Measurements from ENCODE around the gene PKNOX2. TPM values are rescaled to one million over a fixed set of nuclear protein-coding genes. Genes with fewer than 3 reads are reported as not detected.

The PKNOX2 gene
- total RNA-seq, 1 experiment from 2014 or later, result 3.7 TPM

DNA sequence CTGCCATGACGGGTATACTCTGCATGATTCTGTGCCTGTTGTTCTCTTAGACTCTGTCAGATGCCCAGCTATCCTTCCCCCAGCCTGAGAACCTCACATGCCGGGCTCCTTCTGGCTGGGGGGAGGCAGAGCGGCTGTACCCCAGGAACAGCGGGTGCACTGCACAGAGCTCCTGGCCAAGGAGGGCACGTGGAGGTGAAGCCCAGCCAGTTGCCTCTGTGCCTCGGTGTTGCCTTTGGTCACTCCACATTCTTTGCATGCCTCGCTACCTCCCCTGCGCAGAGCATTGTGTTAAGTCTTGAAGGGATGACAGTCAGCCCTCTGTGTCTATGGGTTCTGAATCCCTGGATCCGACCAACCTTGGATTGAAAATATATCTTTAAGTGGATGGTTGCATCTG is 253.8 kb downstream of the PKNOX2 start:
- Mint-ChIP-seq H3K9me3 (peaks cover 3% of the 10 kb centered on the region; the same call in 1 of the 2 replicates), H3K4me1 (peaks cover 9% of the 10 kb centered on the region; the same call in 1 of the 2 replicates), H3K27ac (no peak overlapping the region), H3K27me3 (ENCODE audit: low read depth) (no peaks in the 10 kb centered on the region), H3K36me3 (no peaks in the 10 kb centered on the region), H3K4me3 (no peak overlapping the region)
- ATAC-seq, result peak; percentile 74
- no peak for DNase-seq (ENCODE audit: low spot score)
- ChIA-PET CTCF (interaction anchor here (0.5 to 4.5 kb wide), 6 partner anchors 9 to 328 kb away, joined by 3 to 25 read pairs (median 3); no protein-coding TSS in a partner anchor), POLR2A (no interaction called here)
- TF ChIP-seq GABPB1 (CRISPR knock-in tag; IDR thresholded peaks at IDR 0.05) (no peak), NFATC4 (CRISPR knock-in tag; IDR thresholded peaks at IDR 0.05) (no peak), EMX1 (CRISPR knock-in tag; IDR thresholded peaks at IDR 0.05) (no peak), ZBTB21 (CRISPR knock-in tag; IDR thresholded peaks at IDR 0.05; ENCODE audit: borderline replicate concordance) (no peak), OVOL2 (CRISPR knock-in tag; IDR thresholded peaks at IDR 0.05; ENCODE audit: borderline replicate concordance) (no peak), ZNF317 (CRISPR knock-in tag; IDR thresholded peaks at IDR 0.05; ENCODE audit: borderline replicate concordance, low read depth) (no peak), SMAD3 (CRISPR knock-in tag; IDR thresholded peaks at IDR 0.05; ENCODE audit: borderline replicate concordance) (no peak), FOXJ3 (CRISPR knock-in tag; IDR thresholded peaks at IDR 0.05; ENCODE audit: borderline replicate concordance) (no peak), HMGA2 (CRISPR knock-in tag; IDR thresholded peaks at IDR 0.05) (no peak)

DNA sequence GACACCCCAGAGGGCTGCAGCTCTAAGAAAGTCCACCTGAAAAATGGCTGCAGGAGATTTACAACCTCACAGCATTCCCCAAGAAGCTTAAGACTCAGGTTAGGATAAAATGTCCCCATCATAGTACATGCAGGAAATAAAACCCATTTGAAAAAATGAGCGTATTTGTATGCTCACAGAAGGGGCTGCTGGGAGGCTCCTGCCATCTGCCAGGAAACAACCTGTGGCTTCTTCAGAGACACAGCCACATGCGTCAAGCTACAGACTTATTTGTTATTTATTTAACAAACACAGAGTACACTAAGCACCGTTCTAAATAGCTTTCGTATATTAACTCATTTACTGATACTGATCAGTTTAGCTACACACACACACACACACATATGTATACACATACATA is 258.1 kb downstream of the PKNOX2 start:
- H3K27ac Mint-ChIP-seq, result no peak overlapping the region
- TF ChIP-seq NR3C1 (CRISPR knock-in tag; conservative IDR thresholded peaks at IDR 0.05; ENCODE audit: low read depth) (no peak), SMAD4 (CRISPR knock-in tag; IDR thresholded peaks at IDR 0.05) (no peak), IRF2 (CRISPR knock-in tag; IDR thresholded peaks at IDR 0.05; ENCODE audit: borderline replicate concordance, low read depth) (no peak), ZNF232 (CRISPR knock-in tag; IDR thresholded peaks at IDR 0.05) (no peak)
- TF ChIP-seq, protein P1, sequence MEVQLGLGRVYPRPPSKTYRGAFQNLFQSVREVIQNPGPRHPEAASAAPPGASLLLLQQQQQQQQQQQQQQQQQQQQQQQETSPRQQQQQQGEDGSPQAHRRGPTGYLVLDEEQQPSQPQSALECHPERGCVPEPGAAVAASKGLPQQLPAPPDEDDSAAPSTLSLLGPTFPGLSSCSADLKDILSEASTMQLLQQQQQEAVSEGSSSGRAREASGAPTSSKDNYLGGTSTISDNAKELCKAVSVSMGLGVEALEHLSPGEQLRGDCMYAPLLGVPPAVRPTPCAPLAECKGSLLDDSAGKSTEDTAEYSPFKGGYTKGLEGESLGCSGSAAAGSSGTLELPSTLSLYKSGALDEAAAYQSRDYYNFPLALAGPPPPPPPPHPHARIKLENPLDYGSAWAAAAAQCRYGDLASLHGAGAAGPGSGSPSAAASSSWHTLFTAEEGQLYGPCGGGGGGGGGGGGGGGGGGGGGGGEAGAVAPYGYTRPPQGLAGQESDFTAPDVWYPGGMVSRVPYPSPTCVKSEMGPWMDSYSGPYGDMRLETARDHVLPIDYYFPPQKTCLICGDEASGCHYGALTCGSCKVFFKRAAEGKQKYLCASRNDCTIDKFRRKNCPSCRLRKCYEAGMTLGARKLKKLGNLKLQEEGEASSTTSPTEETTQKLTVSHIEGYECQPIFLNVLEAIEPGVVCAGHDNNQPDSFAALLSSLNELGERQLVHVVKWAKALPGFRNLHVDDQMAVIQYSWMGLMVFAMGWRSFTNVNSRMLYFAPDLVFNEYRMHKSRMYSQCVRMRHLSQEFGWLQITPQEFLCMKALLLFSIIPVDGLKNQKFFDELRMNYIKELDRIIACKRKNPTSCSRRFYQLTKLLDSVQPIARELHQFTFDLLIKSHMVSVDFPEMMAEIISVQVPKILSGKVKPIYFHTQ (CRISPR knock-in tag; IDR thresholded peaks at IDR 0.05), result no peak
- no peaks in the 10 kb centered on the region for H3K27me3 Mint-ChIP-seq (ENCODE audit: low read depth)
- no peak for ATAC-seq
- POLR2A ChIA-PET, result interaction anchor here (1.0 kb wide), 1 partner anchor 12 kb away, joined by 3 read pairs; no protein-coding TSS in a partner anchor
- no peaks in the 10 kb centered on the region for H3K36me3 Mint-ChIP-seq
- no peak for DNase-seq (ENCODE audit: low spot score)
- H3K4me3 Mint-ChIP-seq, result no peak overlapping the region
- CTCF ChIA-PET, result interaction anchor here (0.6 to 2.8 kb wide), 38 partner anchors 8 to 352 kb away, joined by 3 to 60 read pairs (median 6); partner anchors contain the start of genes EI24 and TMEM218
- H3K4me1 Mint-ChIP-seq, result peaks cover 19% of the 10 kb centered on the region
- H3K9me3 Mint-ChIP-seq, result no peaks in the 10 kb centered on the region

DNA sequence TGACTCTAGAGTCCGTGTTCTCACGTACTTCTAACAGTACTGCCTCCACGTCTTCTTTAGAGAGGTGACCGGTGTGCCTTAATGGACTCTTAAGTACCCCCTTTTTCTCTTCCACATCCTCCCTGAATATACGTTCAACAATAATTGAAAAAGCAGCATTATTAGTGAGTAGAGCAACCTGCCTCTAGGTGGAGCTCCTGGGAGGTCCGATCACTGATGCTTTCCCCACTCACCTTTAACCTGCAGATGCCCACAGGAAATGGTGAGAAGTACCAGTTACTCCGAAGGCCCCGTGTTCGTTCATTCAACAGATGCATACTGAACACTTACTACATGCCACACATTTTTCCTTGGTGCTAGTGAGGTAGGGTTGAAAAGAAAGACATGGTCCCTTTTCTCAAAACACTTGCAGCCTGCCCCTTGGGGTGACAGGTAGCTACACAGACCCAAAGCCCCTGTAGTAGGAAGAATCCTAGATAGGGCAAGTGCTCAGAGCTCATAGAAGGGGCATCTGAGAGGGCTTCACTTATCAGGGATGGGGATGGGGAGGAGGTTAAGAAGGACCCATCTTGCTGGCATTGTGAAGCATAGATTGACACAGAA is 258.8 kb downstream of the PKNOX2 start:
- no peak overlapping the region for H3K4me3 Mint-ChIP-seq
- H3K27me3 Mint-ChIP-seq (ENCODE audit: low read depth), result no peaks in the 10 kb centered on the region
- TF ChIP-seq, protein P2, sequence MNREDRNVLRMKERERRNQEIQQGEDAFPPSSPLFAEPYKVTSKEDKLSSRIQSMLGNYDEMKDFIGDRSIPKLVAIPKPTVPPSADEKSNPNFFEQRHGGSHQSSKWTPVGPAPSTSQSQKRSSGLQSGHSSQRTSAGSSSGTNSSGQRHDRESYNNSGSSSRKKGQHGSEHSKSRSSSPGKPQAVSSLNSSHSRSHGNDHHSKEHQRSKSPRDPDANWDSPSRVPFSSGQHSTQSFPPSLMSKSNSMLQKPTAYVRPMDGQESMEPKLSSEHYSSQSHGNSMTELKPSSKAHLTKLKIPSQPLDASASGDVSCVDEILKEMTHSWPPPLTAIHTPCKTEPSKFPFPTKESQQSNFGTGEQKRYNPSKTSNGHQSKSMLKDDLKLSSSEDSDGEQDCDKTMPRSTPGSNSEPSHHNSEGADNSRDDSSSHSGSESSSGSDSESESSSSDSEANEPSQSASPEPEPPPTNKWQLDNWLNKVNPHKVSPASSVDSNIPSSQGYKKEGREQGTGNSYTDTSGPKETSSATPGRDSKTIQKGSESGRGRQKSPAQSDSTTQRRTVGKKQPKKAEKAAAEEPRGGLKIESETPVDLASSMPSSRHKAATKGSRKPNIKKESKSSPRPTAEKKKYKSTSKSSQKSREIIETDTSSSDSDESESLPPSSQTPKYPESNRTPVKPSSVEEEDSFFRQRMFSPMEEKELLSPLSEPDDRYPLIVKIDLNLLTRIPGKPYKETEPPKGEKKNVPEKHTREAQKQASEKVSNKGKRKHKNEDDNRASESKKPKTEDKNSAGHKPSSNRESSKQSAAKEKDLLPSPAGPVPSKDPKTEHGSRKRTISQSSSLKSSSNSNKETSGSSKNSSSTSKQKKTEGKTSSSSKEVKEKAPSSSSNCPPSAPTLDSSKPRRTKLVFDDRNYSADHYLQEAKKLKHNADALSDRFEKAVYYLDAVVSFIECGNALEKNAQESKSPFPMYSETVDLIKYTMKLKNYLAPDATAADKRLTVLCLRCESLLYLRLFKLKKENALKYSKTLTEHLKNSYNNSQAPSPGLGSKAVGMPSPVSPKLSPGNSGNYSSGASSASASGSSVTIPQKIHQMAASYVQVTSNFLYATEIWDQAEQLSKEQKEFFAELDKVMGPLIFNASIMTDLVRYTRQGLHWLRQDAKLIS (CRISPR knock-in tag; IDR thresholded peaks at IDR 0.05; ENCODE audit: borderline replicate concordance), result no peak
- TF ChIP-seq, protein P3, sequence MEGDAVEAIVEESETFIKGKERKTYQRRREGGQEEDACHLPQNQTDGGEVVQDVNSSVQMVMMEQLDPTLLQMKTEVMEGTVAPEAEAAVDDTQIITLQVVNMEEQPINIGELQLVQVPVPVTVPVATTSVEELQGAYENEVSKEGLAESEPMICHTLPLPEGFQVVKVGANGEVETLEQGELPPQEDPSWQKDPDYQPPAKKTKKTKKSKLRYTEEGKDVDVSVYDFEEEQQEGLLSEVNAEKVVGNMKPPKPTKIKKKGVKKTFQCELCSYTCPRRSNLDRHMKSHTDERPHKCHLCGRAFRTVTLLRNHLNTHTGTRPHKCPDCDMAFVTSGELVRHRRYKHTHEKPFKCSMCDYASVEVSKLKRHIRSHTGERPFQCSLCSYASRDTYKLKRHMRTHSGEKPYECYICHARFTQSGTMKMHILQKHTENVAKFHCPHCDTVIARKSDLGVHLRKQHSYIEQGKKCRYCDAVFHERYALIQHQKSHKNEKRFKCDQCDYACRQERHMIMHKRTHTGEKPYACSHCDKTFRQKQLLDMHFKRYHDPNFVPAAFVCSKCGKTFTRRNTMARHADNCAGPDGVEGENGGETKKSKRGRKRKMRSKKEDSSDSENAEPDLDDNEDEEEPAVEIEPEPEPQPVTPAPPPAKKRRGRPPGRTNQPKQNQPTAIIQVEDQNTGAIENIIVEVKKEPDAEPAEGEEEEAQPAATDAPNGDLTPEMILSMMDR (IDR thresholded peaks at IDR 0.05), result 0 out of 2 replicates have a peak, but pooled peaks have one; percentile 17
- no peaks in the 10 kb centered on the region for H3K36me3 Mint-ChIP-seq
- no peak overlapping the region for H3K27ac Mint-ChIP-seq
- ATAC-seq (peak; percentile 79), DNase-seq (ENCODE audit: low spot score) (no peak)
- peaks cover 21% of the 10 kb centered on the region for H3K4me1 Mint-ChIP-seq
- POLR2A ChIA-PET, result interaction anchor here (1.0 kb wide), 1 partner anchor 13 kb away, joined by 3 read pairs; no protein-coding TSS in a partner anchor
- no peaks in the 10 kb centered on the region for H3K9me3 Mint-ChIP-seq
- CTCF ChIA-PET, result interaction anchor here (0.5 to 2.8 kb wide), 56 partner anchors 8 to 750 kb away, joined by 3 to 60 read pairs (median 4); partner anchors contain the start of genes EI24, SIAE, SPA17 and TMEM218

Data from WTC11 (cell line).